GM18907 (cell line): ENCODE data around the gene RETNLB.

ENCODE experiments used
- ATAC-seq: cut with Tn5 transposase; IDR thresholded peaks from one replicate; pipeline ENCODE4 v1.9.1; 2021; ENCODE audit warnings: mild to moderate bottlenecking, moderate library complexity; ENCODE audit not compliant: unreplicated experiment

The RETNLB gene, protein sequence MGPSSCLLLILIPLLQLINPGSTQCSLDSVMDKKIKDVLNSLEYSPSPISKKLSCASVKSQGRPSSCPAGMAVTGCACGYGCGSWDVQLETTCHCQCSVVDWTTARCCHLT

DNA sequence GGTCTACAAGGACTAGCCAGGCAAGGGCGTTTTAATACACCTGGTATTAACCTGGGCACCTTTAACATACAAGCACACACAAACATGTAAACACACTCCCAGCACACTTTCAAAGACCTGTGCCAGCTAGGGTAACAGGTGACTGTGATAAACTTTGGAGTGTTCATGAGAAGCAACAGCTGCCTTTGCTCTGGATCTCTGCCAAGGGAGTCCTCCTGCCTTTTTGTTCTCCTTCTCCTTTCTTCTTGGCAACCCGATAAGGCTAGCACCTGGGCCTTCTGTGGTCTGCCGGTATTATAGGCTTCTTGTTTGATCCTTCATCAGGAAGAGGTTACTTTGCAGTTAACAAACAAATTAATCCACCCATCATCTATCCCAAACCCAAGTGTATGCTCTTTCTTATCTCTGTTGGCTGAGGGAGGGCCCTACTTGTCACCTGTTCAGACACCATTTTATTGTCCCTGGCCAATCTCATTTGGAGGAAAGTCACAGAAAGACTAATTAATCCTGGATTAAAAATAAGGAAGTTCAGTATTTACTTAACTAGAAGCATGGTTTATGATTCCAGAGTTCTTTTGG lies at the start of gene RETNLB:
RETNLB (minus strand) TSS at position 7 of the 579 bp plus-strand sequence. CDS start 225 bp downstream, outside the sequence.
- ATAC-seq = no peak

DNA sequence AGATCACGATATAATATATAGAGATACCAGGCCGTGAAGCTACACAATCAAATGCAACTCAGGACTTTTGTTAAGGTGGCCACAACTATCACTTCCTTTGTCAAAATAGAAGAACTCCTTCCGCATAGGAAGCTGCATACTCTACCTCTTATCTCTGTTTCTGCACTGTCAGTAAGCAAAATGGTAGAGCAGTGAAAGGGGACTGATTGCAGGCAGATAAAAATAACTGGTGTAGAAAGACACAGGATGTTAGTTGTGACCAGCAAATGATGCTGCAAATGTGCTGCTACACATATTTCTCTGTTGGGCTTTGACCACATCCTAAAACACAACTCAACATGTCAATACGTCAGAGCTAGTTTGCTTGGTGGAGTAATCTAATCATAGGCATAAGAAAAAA lies 49.1 kb upstream of the RETNLB start:
- no peak for ATAC-seq

DNA sequence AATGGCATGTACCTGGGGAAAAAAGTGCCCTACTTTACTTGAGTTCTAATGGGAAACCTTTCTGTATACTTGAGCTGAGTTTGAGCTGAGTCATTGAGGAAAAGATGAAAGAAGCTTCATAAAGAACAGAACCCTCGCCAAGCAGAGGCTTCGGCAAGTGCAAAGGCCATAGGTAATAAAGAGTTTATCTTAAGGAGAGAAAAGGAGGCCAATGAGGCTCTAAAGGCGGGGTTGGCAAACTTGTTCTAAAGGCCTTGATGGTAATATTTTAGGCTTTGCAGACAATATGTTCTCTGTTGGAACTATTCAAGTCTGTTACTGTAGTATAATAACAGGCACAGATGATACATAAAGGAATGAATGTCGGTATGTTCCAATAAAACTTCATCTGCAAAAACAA lies 47.8 kb upstream of the RETNLB start:
- no peak for ATAC-seq

DNA sequence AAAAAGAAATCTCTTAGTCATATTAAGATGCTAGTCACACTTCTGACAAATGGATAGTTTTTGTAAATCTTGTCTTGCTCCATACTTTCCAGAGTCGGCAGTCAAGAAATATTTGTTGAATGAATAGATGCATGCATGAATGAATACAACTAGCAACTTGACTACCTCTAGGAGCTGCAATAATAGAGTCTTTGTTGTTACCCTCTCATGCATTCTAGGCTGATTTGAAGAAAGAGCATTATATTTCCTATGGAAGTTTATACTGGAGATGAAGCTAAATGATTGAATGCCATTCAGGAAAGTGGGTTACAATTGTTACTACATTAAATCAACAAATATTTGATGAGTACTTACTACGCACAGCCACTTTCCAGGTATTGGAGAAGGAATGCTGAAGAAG lies 47.2 kb upstream of the RETNLB start:
- no peak for ATAC-seq

DNA sequence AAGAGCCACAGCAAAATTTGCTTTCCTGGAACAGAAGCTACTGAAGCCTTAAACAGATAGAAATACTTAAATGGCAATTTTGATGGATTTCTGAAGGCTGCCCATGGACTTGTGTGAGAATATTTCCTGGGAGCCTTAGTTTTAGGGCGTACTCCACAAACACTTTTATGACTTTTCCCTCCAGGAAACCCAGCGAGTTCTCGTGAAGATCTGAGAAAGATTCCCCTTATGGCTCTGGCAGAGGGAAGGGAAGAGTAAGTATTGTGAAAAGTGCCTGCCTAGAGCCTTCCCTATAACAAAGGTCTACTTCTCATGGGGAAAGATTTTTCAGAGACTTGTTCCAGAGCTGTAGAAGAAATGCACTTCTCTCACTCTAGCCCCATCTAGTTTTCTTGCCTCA lies 34.3 kb upstream of the RETNLB start:
- ATAC-seq = no peak

DNA sequence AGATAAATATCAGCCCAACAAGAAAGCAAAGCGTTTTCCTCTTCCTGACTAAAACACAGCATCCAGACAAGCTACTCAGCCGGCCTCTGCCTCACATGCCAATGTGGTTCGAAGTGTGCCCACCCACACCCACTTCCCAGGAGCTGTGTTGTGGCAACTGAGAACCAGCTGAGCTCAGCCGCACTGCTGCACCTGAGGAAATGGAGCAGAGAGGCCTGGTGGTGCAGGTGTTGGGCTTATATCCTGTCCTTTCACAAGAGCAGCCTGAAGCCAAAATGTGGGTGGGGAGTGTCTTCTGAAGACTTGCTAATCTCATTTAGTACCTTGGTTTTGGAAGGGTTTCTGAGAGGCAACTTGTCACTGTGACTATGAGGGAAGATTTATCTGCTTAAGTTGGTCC lies 23.0 kb upstream of the RETNLB start:
- ATAC-seq = no peak

DNA sequence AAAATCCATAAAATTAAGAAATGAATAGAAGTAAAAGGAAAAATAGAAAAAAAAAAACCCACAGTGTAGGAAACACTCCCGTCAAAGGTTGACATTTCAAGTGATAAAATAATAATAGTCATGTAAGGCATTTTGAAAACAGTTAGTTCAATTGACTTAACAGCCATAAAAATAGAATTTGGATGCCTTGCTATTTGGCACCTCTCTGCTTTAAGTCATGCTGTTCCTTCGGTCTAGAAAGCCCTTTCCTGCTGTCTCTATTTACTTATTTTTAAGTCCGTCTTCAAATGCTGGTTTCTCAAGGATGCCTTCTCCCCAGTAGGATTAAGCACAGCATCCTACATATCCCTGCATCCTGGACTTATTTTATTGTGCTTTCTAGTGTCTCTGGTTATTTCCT lies 22.3 kb upstream of the RETNLB start:
- no peak for ATAC-seq

DNA sequence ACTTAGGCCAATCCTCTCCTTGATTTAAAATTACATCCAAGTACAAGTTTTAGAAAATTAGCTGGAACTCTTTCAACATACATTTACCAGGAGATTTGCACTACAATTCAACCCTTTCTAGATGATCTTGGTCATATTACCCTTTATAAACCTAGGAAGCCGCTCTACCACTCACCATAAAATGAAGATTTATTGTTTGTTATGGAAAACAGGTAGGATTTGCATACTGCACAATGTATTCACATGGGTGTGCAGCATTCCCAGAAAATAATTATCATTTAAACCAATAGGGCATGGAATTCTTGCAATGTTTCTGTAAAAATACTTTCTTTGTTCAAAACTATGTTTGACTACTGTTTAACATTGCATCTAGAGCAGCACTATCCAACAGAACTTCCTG lies 18.4 kb upstream of the RETNLB start:
- no peak for ATAC-seq

DNA sequence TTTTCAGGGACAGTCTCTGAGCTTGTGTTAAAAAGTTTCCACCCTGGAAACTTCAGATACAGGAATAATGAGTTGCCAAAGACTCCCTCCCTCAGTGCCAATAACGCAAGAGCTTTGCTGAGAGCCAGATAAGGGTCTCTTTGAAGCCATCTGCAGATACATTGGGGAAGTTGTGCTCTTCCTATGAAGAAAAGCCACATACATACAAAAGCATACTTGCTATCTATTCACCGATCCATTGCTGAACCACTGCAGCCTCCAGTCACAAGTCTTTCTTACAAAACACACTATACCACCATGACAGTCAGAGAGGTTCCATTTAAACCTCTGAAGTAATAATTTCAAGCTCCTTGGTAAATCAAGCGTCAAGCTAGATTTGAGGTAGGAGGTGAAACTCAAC lies 10.0 kb upstream of the RETNLB start:
- ATAC-seq = no peak

DNA sequence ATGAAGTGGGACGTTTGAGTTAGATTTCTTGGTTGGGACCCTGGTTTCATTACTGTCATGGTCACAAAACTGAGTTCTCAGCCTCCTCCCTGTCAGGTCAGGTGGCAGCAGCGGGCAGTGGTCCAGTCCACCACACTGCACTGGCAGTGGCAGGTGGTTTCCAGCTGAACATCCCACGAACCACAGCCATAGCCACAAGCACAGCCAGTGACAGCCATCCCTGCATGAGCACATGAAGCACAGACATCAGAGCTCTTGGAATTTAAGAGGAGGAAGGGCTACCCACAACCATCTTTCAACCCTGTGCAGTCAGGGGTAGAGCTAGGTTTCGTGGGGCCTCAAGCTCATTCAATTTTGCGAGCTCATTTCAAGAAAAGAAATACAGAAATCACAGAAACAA lies 1.5 kb downstream of the RETNLB start:
- ATAC-seq = no peak

DNA sequence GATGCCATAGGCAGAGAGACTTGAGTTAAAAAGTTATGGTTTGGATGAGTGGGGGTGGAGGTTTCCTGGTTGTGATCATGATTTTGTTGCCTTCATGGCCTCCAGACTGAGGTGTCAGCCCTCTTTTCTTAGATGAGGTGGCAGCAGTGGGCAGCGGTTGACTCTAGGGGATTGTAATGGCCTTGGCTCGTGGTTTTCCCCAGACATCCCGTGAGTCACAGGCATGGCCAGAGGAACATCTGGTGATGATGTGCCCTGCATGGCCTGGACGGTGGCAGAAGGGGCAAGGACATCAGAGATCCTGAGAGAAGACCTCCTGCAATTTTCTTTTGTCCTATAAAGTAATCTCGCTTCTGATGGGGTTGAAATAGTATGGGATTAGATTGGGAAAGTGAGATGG lies 12.4 kb downstream of the RETNLB start:
- no peak for ATAC-seq

DNA sequence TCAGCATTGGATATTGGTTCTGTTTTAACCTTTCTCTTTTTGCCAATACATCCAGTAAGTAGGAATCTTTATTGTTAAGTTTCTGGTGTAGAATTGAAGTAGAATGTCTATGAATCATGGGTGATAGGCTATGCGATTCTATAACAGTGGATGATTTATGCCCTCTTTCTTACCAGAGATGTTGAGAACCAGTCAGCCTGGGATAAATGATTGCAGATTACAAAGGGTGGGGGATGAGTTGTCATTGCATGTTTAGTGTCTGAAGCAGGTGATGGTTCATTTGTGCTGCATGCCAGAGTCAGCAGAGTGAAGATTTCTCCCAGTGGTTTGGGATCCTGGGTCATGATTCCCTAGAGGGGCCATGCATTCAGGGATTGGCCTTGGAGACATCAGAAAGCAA lies 14.3 kb downstream of the RETNLB start:
- ATAC-seq = no peak

DNA sequence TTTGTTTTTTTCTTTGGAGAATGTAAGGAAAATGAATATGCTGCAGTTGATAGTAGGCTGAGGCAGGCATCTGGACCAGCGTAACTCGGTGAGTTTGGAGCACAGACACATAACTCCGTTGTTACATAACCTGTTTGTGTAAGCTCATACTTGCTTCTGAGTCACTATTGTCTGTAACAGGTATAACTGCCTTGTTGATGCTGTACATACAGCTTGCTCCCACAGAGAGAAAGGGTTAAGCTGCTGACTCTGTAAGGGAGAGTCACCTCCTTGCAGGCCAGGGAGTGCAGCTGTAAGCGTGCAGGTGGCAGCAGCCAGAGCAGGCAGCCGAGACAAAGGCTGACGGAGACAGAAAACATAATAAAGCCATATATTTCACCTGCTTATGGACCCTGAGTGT lies 20.4 kb downstream of the RETNLB start:
- no peak for ATAC-seq

DNA sequence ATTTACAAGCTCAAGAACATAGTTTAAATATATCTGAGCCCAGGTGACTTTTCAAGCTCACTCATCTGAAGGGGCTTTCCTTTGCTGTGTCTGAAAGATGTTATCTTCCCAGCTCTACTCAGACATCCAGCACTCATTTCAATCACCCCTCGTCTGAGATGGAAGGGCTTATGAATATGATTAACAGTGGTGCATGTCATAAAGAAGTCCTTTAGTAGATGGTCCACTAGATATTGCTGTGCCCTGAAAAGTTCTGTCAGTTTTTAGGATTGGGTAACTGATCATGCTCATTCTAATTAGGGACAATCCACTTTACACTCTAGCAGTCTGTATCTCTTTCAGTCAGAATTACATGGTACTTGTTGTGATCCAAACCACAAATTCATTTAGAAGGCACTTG lies 28.3 kb downstream of the RETNLB start:
- ATAC-seq = no peak

DNA sequence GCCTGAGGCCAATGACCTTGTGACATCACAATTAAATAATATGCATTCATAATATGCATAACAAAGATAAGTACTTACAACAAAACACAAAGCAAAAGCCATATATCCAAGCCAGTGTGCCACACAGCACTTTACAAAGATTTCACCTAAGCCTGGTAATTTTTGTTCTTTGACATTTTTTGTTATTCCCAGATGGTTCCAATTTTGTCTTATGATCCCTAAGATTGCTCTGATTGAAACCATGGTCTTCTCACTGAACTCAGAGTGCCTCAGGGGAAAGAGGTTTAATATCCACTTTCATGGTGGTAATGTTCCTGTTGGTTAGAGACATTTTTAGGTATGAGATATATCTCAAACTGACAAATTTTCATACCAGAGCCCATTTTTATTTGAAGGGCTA lies 29.1 kb downstream of the RETNLB start:
- ATAC-seq = no peak

DNA sequence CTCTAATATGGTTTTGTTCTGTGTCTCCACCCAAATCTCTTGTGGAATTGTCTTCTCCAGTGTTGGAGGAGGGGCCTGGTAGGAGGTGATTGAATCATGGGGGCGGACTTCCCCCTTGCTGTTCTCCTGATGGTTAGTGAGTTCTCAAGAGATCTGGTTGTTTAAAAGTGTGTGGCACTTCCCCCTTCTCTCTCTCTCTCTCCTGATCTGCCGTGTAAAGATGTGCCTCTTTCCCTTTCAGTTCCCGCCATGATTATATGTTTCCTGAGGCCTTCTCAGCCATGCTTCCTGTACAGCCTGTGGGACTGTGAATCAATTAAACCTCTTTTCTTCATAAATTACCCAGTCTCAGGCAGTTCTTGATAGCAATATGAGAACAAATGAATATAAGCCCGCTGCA lies 33.1 kb downstream of the RETNLB start:
- ATAC-seq = no peak

DNA sequence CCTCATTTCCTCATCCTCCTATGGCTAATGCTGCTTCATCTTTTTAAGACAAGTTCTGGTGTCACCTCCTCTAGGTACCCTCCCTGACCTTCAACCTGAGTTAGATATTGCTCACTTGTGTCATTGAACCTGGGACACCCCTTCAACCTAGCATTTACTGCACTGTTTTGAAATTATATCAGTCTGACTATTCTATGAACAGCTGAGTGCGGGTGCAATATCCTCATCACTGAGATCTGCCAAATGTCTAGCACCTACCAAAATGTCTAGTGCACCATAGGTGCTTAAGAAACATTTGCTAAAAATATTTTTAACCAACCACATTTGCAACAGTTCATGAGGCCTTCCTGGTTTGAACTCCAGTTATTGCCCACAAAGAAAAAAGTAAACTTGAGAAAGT lies 34.5 kb downstream of the RETNLB start:
- no peak for ATAC-seq

DNA sequence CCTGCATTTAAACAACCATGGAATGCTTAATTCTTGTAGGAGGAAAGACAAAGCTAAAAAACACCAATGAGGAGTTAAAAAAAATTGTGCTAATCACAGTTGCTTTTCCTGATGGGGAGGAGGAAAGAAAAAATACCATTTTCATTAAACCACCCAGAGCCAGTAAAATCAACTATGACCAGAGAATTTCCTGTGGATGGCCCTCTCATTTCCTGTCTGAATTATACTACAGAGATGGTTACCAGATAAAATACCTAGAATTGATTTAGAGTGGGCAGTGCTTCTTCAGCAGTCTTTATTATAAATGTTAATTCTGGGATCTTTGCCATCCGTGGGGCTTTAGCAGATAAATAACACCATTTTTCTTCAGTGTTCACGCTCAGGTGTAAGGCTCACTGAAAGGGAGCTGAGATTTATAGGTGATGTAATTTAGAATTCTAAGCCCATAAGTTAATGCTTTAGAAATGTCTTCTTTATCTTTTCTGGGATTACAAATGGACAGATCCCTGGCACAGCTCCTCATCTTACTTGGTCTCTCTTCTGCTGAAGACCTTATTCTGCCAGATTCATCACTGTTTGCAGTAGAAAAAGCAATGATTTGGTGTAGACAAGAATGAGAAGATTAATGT lies 37.9 kb downstream of the RETNLB start:
- no peak for ATAC-seq

DNA sequence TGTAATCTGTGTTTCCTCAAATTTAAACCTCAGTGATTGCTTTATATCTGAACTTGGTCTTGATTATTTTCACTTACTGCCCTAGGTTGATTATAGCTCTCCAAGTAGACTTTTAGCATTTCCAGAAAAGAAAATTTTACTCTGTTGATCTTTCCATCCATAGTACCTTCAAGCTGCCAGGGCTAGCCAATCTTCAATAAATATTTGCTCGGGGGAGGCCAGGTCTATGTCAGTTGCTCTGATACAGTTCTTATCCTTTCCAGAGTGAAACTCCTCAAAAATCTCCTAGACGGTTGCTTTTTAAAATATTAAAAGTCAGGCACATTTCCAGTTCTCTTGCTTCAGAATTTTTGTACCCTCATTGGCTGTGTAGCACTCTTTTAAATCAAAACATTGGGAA lies 38.8 kb downstream of the RETNLB start:
- ATAC-seq = no peak

DNA sequence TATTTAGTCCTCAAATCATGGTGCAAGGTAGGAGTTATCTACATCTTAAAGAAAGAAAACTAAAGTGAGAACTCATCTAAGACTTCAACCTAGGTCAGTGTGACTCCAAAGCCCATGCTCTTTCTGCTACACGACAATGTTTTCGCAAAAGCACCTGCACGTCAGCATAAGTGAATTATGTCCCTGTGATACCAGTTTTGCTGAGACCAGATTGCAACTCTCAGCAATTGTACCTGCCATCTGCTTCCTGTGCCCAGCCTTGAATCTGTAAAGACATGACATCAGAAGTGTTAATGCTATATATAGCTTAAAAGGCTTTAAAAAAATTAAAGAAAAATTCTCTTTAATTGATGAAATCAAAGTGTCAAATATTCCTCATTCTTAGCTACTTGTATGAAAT lies 43.4 kb downstream of the RETNLB start:
- no peak for ATAC-seq

DNA sequence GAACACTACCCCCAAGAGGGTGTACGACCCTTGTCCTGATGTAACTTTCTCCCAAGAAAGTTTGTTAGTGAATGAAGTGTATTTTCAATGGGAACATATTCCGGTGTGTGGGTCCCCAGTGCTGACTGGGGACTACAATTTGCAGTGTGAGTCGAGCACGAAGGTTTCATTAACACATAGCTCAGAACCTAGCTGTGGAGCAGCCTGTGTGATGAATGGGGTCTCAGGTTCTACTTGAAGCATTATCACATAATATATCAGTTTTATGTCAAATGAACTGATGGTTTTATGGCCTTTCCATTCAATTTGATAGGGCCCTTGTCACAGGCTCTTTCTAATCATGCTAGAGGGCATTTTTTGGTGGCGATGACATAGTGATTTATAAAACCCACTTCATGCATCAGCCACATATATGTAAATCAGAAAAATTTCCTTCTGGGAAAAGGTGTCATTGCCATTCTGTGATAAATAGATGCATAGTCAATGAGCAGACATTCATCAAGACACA lies 44.1 kb downstream of the RETNLB start:
- no peak for ATAC-seq
